Bladder microvascular endothelial cell (primary cell): ENCODE data around the gene ABCD1. TPM values are rescaled to one million over a fixed set of nuclear protein-coding genes. Genes with fewer than 3 reads are reported as not detected.

Experiments
- total RNA-seq: library from RNA; depleted of rRNA; stranded (reverse); fragments of >200 nt; gene quantifications from 2 replicates; pipeline ENCODE4 v1.2.3, GENCODE V29; 2014

Gene ABCD1
- 7.0 and 15.4 TPM in 2 replicates for total RNA-seq

DNA sequence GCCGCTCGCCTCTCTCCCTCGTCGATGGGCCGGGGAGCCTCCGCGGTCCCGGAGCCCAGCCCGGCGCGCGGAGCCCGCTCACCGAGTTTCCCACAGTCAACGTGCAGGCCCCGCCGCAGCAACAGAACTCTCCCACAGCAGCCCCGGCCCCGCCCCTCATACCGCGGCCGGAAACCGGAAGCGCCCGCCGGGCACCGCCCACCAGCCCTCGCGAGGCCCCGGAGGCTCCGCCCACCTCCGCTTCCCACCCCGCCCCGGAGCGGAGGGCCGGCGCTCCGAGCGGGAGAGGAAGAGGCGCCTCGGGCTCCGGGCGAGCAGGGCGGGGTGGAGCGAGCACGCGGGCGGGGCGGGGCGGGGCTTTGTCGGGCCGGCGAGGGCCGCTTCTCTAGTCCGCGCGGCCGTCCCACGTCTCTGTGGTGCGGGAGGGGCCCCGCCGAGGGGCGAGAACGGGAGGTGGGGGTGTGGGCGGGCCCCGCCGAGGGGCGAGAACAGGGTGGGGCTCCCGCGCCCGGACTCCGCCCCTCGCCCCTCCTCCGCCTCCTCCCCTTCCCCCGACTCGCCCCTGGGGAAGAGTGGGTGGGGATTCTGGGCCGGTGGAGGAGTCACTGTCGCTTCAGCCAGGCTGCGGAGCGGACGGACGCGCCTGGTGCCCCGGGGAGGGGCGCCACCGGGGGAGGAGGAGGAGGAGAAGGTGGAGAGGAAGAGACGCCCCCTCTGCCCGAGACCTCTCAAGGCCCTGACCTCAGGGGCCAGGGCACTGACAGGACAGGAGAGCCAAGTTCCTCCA is at the start of gene ABCD1, which contains the start of gene BCAP31:
ABCD1 (plus strand) TSS at position 605 of the 787 bp plus-strand sequence. CDS start 411 bp downstream, outside the sequence.
BCAP31 (minus strand) TSS at position 136 of the 787 bp plus-strand sequence. CDS start 1,143 bp downstream, outside the sequence.

DNA sequence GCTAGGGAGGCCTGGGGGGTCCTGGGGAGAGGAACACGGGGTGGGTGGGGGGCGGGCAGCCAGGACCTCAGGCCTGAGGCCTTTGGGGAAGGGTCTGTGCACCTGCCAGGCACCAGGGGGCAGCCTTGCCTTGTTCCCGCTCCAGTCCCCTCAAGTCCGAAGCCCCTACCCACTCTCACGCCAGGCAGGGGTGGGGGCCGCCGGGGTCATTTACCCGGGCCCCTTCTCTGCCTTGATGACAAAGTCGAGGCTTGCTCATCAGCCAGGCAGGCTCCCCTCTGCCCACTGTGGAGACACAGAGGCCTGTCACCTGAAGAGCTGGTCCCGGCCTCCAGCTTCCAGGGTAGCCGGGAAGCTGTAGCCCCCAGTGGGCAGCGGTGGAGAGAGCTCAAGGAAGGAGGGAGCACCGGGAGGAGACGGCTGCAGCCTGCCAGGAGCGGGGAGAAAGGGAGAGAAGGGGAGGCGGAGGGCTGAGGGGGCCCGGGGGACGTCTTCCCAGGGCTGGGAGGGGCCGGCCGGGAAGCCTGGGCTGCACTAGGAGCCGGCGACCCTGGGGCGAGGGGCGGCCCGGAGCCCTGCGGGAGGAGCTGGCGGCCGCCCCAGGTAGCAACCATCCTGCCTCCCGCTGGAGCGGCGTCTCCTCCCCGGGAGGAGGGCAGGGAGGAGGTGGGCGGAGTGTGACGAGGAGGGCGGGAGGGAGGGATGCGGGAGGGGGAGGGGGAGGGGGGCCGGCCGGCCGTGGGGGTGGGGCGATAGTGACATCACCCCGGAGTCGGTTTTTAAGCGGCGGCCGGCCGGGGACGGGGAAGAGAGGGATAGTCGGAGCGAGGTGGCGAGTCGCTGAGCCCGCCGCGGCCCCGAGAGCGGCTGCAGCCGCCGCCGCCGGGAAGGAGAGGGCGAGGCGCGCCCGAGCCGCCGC is 37.3 kb upstream of the ABCD1 start, which contains the start of gene SLC6A8:
SLC6A8 (plus strand) TSS at position 806 of the 919 bp plus-strand sequence. CDS start 649 bp downstream, outside the sequence.

DNA sequence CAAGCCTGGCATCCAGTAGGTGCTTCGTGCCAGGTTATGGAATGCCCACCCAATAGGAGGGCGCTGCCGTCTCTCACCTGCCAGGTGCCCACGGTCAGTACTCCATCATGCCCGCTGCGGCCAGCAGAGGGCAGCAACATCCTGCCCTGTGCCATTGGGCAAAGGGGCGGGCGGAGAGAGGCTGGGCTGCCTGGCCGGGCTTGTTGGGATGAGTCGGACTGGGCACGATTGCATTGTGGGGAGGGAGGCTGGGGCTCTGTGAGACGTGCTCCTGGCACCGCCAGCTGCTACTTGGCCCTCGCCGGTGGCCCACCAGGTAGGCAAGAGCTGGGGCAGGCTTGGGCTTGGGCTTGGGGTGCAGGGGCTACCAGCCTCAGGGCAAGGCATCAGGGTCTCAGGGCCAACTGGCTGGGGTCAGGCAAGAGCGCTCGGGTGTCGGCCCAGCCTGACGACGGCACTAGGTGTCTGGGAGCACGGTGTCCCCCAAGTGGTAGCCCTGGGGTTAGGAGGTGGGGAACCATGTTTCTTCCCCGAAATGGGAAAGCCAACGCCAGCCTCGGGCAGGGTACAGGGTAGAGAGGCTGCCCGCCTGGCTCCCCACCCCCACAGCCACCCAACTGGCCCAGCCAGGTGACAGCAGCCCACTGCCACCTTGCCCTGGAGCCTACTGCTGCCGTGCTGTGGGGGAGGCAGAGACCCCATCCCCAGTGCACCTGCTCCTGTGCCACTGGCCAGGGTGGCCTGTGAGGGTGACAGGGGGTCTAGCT is 39.5 kb downstream of the ABCD1 start, which contains the start of gene PLXNB3:
PLXNB3 (plus strand) TSS at position 261 of the 767 bp plus-strand sequence. CDS start 1,287 bp downstream, outside the sequence.

DNA sequence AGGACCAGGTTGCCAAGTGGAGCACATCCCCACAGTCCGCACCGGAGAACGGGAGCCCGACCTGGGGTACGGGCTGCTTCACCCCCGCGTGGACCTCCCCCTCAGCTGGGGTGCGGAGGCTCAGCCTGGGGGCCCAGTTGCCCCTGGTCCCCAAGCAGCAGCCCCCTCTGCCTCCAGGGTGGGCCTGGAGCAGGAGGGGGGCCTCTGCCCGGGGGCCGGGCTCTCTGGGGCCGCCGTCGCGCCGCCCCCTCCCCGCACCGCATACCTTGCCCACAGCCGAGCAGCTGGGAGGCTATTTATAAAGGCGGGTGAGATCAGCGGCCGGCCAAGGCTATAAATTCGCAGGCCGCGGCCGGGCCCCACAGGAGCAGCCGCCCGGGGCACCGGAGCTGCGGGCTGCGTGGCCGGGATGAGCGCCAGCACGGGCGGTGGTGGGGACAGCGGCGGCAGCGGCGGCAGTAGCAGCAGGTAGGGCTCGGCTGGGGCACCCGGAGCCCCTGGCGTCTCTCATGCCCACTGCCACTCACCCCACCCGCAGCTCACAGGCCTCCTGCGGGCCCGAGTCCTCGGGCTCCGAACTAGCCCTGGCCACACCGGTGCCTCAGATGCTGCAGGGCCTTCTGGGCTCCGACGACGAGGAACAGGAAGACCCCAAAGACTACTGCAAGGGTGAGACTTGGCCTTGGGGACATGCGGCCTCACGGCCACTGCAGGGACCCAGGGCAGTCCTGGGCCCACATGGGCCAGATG is 56.2 kb downstream of the ABCD1 start, which contains the start of gene SRPK3:
SRPK3 (plus strand) TSS at position 364 of the 750 bp plus-strand sequence; CDS start at position 410, 46 bp downstream.

Other genes with a start within 250 kb of the ABCD1 start
- gene BGN, start 229.9 kb upstream of the ABCD1 start, total RNA-seq: 4.4 and 81.7 TPM in 2 replicates
- under 0.01 TPM in 1 of 2 replicates, not detected in the other for gene ATP2B3, start 207.2 kb upstream of the ABCD1 start, total RNA-seq
- 28.4 and 38.2 TPM in 2 replicates for gene CCNQ, start 125.7 kb upstream of the ABCD1 start, total RNA-seq
- gene DUSP9, start 77.7 kb upstream of the ABCD1 start, total RNA-seq: under 0.01 and 0.13 TPM in 2 replicates
- gene PNCK, start 51.0 kb upstream of the ABCD1 start, total RNA-seq: not detected in 2 replicates
- gene SLC6A8, start 36.9 kb upstream of the ABCD1 start, total RNA-seq: 1.6 and 5.5 TPM in 2 replicates
- 200 and 266 TPM in 2 replicates for gene BCAP31, start 469 bp upstream of the ABCD1 start, total RNA-seq
- gene PLXNB3, start 39.4 kb downstream of the ABCD1 start, total RNA-seq: 2.9 and 20.6 TPM in 2 replicates
- under 0.01 and 0.44 TPM in 2 replicates for gene SRPK3, start 56.2 kb downstream of the ABCD1 start, total RNA-seq
- gene IDH3G, start 69.5 kb downstream of the ABCD1 start, total RNA-seq: 48.1 and 67.7 TPM in 2 replicates
- 112 and 142 TPM in 2 replicates for gene SSR4, start 69.8 kb downstream of the ABCD1 start, total RNA-seq
- 0.76 TPM in 1 of 2 replicates, not detected in the other for gene PDZD4, start 105.7 kb downstream of the ABCD1 start, total RNA-seq
- gene L1CAM, start 161.3 kb downstream of the ABCD1 start, total RNA-seq: 0.16 and 0.88 TPM in 2 replicates
- gene AVPR2, start 179.8 kb downstream of the ABCD1 start, total RNA-seq: 1.4 and 1.9 TPM in 2 replicates
- gene ARHGAP4, start 201.4 kb downstream of the ABCD1 start, total RNA-seq: 10.9 and 14.9 TPM in 2 replicates
- 41.8 and 46.9 TPM in 2 replicates for gene NAA10, start 210.2 kb downstream of the ABCD1 start, total RNA-seq
- 16.5 and 28.8 TPM in 2 replicates for gene RENBP, start 219.8 kb downstream of the ABCD1 start, total RNA-seq
- 11.7 and 29.4 TPM in 2 replicates for gene HCFC1, start 247.0 kb downstream of the ABCD1 start, total RNA-seq
- gene TMEM187, start 247.9 kb downstream of the ABCD1 start, total RNA-seq: 5.7 and 7.2 TPM in 2 replicates